ENCODE results near the gene TUBGCP3.

DNA sequence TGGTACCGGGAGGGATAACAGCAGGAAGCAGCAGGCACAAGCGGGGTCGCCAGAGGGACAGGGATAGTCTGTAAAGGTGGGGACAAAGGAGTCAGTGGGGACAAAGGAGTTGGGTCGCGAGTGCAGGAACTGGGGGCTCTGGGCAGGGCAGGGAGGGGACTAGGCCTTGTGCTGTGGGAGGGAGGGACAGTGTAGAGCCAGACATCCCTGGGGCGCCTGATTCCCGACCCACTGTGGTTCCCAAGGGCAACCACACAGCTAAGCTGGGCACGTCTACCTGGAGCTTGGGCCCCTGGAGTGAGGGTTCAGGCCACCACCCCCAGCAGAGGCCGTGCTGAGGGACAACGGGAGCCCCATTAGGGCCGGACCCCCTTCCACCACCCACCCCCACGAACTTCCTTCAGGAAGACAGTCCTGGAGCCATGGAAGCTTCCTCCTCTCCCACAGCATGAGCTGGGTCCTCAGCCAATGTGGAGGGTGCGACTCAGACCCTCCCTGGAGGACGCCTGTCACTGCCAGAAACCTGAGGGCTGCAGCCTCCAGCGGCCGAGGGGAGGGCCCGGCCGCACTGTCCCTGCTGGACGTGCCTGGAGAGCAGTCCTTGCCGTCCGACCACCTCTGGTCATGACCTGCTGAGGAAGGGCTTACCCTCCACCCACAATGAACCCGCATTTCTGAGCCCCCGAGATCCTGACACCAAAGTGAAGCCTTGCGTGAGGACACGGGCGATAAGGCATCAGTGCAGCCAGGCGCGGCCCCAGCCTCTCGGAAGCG lies 133.9 kb downstream of the TUBGCP3 start:
- TF ChIP-seq, protein P1, sequence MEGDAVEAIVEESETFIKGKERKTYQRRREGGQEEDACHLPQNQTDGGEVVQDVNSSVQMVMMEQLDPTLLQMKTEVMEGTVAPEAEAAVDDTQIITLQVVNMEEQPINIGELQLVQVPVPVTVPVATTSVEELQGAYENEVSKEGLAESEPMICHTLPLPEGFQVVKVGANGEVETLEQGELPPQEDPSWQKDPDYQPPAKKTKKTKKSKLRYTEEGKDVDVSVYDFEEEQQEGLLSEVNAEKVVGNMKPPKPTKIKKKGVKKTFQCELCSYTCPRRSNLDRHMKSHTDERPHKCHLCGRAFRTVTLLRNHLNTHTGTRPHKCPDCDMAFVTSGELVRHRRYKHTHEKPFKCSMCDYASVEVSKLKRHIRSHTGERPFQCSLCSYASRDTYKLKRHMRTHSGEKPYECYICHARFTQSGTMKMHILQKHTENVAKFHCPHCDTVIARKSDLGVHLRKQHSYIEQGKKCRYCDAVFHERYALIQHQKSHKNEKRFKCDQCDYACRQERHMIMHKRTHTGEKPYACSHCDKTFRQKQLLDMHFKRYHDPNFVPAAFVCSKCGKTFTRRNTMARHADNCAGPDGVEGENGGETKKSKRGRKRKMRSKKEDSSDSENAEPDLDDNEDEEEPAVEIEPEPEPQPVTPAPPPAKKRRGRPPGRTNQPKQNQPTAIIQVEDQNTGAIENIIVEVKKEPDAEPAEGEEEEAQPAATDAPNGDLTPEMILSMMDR (IDR thresholded peaks at IDR 0.05) = no peak
- no peak for TF ChIP-seq POLR2A (IDR thresholded peaks at IDR 0.05)
